ENCODE measurements around the gene FAF1. TPM values are rescaled to one million over a fixed set of nuclear protein-coding genes. Genes with fewer than 3 reads are reported as not detected.
A peak's percentile ranks its signal among the peaks of the same experiment; 100 is the strongest.

FAF1 gene
- total RNA-seq, 1 experiment from 2014 or later, result 148 TPM

DNA sequence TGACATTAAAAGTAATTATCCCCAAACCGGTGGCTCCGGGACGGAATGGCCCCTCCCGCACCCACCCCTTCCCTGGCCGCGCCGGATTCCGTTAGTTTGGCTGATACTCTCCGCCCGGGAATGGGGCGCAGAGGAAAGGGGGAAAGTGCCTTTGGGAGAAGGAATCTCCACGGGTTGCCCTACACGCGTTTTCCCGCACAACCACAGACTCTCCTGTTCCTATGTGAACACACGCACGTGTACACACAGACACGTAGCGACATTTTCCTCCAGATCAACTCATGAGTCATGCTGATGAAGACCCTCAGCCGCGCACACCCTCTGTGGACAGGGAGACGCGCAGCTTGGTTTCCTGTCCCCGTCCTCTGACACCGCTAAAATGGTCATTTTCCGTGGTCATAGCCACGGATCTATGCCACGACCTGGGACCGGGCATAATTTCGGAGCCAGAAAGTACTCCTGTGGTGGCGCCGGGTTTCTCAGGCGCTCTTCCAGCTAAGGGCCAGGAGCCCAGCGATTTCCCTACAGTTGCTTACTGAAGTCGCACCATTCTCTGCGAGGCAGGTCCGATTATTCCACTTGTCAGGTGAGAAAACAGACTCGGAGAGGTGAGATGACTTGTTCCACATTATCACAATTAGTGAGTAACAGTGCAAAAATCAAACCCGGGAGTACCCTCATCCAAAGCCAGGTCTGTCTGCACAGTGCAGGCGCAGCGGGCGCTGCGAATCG is 532.8 kb downstream of the FAF1 start:
- no peak for DNase-seq (ENCODE audit: low read depth)

DNA sequence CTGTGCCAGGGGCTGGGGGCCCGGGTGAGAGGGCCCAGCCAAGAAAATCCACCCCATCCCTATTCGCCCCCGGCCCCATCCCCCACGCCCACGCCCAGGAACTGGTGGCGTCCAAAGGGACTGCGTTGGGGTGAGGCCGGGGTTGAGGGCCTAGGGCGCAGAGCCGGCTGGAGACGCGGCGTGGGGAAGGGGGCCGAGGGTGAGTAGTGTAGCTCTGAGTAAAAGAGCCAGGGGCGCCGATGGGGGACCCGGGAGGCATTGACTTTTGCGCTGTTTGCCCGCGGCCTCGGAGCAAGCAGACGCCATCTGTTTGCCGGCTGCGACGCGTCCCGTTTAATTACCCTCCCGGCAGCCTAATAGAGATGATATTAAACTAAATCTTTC is 533.4 kb downstream of the FAF1 start:
- DNase-seq (ENCODE audit: low read depth), result no peak

DNA sequence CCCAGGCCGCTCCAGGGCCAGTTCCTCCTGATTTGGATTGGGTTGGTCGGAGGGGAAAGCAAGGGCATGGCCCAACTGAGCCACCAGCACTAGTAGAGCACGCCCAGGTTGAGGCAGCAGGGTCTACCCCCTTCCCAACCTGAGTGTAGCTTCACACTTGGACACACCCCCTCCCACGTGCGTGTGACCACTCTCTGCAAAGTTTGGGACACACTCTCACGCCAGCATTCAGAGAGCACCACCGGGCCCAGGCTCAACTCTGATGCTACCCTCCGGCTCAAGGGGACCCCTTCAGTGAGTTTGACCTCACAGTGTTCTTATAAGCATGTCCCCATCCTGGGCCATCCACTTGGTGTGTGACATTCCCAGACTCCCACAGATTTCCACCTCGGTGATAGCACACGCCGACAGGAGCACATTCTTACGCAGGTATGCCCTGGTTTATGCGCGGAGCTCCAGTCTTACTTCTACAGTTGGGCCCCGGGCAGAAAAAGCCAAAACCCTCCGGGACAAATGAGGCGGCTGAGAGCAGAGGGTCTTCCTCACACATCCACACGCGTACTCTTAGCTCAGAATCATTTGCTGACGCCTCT is 533.9 kb downstream of the FAF1 start:
- DNase-seq (ENCODE audit: low read depth), result no peak

DNA sequence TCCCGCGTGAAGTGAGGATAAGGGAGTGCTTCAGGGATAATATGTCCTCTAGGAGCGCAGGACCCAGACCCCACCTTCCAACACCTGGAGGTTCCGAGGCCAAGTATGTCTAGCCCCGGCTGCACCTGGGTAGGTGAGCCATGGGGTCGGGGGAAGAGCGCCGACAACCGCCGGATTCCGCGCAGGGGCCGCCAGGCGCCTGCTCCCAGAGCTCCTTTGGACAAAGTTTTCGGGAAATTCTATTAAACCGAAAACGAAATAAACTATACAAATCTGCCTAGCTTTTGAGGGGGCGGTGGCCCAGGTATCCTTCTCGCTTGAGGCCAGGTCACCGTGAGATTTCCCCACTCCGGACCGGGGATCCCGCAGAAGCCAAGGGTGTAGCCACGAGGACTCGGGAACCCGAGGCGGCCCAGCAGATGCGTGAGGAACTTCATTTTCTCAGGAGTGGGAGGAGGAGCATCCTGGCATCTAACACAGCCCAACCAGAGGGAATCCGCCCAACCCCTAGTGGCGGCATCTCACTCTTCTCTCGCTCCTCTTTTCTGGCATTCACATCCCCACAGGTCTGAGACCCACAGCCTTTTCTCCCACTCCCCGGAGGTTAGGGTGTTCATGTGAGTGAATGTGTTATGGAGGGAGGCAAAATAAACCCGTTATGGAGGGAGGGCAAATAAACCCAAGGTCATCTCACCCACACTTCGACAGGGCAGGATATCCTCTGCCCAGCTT is 534.5 kb downstream of the FAF1 start:
- peak; percentile 57 for DNase-seq (ENCODE audit: low read depth)

DNA sequence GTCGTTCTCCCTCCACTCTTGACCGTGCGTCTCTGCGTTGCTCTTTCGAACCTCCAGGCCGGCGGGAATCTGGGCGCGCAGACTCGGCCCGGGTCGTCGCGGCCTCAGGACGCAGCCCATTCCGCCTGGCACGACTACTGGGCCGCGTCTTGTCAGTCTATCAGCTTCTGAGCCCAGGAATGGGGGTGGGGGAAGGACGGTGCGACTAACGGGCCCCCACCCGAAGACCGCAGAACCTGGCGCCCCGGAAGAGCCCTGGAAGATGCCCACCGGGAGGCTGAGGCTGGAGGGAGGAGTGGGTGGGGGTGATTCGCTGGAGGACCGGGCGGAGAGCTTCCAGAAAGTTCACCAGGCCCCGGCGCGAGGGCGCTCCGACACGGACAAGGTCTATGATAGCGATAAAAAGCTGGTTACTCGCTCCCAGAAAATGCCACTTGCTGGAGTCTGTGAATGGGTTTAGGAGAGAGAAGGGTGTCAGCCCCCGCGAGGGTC is 535.1 kb downstream of the FAF1 start:
- DNase-seq (ENCODE audit: low read depth), result peak; percentile 51

DNA sequence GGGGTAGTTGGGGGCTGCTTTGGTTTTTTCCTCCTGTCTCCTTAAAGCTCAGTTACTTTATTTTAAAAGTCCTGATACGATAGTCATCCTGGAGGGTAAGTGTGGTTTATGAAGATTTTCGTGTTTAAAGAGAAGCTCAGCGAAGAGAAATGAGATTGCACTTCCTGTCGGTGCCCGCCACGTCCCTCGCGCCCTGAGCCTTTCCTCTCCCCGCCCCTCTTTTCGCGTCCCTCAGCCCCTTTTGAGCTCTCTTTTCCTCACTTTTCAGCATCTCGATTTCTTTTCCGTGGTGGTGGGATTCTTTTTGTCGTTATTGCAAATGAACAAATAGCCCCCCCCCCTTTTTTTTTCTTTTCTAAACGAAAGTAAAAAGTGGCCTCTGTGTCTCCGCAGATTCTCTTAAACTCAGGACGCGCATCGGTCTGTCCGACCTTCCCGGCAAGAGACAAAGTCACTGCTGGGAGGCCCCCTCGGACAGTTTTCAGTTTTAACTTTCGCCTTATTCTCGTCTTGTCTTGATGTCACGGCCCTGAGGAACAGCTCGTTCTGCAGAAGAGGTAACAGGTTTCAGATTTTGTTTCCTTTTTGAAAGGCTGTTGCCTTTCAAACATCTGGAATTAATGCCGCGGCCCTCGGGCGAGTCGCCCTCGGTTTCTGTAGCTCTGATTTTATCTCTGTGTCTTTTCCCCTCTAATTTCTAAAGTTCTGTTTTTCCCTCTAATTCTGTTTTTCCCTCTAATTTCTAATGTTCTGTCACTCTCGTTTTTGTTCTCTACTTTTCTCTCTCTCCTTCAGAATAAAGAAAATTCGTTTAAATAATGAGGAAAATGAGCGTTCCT is 535.8 kb downstream of the FAF1 start:
- DNase-seq (ENCODE audit: low read depth), result peak; percentile 71

DNA sequence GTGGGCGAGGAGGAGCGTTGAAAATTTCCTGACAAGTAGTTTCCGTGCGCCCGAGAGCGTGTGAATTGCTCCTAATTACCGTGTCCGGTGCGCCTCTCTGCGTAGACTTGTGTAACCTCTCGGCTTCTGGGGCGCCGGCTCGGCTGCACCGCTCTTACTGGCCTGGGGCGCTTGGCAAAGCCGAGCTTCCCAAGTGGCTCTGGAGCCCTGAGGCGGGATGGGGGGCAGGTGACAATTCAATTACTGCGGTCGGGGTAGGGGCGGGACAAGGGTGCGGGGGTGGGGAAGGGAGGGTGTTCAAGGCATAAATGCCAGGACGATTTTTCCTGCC is 536.4 kb downstream of the FAF1 start:
- no peak for DNase-seq (ENCODE audit: low read depth)

DNA sequence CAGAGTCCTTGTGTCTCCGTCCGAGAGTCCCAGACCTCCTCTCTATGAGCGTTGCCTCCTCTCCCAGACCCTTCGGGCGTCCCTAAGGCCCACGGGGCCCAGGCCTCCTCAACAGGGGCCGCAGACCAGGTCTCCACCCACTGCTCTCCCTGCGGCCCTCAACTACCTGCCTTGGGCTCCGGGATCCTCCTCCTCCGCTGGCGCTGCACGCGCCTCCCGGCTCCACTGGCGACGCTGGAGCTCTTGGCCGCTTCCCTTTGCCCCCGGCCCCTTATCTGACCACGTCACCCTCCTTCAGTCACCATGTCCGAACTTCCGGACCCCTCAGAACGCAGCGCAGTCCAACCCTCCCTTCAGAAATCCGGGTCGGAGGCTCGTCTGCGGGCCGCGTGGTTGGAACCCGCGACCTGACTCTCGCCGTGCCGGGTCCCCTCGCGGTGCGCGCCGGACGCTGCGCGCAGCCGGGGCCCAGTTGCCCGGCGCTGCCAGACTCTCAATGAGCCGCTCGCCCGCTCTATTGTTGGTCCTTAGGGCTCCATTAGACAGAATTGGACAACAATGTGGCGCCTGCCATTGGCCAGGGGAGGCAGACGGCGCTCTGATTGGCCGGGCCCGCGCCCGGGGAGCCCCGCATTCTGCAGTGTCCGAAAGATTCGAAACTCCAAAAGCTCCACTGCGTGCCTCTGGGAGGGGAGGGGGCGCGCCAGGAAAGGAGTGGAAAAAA is 537.0 kb downstream of the FAF1 start, which contains the start of gene DMRTA2:
DMRTA2 (minus strand) TSS at position 498 of the 724 bp plus-strand sequence. CDS start 1,907 bp downstream, outside the sequence.
- DNase-seq (ENCODE audit: low read depth), result peak; percentile 94

DNA sequence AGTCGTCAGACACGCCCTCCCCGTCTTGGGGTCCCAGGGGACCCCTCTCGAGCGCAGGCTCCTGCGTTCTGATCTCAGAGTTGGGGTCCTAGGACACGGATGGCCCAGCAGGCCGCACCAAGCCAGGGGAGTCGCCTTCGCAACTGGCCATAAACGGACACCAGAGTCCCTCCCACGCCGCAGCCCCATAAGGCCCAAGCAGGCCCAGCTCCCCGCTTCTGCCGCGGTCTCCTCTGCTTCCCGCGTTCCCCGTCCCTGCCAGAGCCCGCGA is 537.5 kb downstream of the FAF1 start:
- DNase-seq (ENCODE audit: low read depth), result no peak

DNA sequence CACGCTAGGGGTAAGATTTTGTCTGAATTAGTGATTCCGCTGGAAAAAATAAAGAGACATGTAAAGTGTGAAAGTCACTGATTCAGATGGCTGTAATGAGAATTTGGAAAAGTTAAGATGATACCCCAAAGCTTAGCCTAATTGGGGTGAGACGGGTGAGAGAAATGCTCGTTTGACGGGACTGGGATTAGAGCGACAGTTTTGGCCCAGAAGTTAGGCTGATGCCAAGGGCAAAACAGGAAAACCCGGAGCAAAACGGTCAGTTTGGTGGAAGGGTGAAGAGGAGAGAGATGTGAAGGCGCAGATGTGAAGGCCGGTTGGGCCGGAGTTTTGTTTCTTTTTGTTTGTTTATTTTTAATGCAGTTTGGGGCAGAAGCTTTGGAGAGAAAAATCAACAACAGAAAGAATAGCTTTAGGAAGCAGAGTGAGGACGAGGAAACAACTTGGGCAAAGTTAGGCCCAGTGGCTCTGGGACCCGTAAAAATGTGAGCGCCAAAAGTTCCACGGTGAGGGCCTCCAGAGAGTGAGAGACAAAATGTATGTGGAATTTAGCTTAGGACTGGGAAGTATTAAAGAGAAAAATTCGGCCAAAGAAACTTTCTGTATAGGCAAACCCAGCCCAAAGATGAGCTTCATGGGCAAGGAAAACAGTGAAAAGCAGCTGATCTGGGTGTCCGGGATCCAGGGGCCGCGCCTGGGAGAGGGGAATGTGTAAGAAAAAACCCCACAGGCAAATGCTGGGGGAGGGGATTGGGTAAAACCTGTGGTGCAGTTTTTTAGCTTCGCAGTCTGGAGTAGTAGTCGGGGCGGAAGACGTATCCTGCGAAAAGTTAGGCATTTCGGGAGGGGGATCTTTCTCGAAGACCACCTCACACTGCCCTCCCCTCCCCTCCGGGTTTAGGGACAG is 538.0 kb downstream of the FAF1 start:
- DNase-seq (ENCODE audit: low read depth), result no peak

DNA sequence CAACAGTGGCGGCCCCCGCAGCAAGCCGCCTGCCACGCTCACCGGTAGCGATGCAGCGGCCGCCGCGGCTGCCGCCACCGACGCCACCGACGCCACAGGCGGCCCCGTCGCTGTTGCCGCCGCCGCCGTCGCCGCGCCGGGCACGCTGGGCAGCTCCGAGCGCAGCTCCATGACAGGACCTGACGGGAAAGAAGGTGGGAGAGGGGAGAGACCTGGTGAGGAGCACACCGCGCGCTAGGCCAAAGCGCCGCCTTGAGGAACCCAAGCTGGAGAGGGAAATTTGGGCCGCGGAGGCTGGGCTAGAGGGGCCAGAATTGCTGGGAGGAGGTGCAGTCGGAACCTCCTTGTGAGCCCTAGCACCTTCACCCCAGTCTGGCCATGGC is 538.7 kb downstream of the FAF1 start:
- DNase-seq (ENCODE audit: low read depth), result no peak

DNA sequence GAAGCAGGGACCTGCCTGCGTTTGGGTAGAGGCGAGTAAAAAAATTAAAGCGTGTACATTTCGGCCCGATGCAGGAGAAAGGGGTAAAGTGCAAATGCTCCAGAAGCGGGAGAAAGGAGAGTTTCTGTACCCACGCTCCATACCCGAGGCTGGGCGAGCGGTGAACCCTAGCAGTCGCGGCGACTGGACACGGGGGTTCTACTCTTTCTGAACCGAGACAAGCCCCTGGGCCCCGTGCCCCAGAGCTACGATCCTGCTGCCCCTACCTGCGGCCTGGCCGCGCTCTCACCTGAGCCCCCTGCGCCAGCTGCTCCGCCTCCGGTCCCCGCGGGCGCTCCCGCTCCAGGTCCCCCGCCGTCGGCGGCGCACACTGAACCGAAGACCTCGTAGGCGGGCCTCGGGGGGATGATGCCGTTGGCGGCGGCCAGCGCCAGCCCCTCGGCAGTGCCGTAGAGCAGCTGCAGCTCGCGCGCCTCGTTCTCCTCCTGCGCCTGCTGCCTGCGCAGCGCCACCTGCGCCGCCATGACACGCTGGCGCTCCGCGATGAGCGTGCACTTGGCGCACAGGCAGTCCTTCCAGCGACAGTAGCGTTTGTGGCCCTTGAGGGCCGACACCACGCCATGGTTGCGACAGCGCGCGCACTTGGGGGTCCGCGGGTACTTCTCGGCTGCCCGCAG is 539.2 kb downstream of the FAF1 start:
- no peak for DNase-seq (ENCODE audit: low read depth)

DNA sequence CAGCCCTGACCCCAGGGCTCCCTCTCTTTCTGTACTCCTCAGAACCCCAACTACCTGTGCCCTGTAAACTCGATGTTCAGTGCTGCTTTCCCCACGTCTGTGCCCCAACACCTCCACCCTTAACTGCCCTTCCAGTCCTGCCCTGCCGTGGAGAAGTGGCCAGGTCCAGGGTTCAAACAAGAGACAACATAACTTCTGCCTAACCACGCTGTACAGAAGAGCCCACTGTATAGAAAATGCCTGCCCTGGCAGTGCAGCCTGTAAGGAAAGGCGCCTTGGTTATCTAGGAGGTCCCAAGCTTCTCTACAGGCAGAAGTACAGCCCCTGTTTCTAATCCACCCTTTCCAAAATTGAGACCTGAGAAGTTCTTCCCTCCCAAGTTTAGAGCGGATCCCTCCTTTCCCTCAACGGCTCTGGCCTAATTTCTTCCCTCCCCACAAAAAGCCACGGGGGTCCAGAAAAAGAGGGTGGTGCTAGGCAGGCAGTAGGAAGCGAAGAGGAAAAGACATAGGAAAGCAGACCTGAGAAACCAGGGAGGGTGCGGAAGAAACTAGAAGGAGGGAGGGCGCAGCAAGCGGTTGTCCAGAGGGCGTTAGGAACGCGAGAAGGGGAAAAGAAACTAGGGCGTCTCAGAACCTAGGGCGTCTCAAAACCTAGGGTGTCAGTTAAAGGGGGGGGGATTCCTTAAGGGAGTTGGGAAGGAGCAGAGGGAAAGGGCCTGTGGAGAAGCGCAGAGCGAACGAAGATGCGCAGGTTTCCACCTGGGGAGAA is 540.0 kb downstream of the FAF1 start:
- DNase-seq (ENCODE audit: low read depth), result no peak

DNA sequence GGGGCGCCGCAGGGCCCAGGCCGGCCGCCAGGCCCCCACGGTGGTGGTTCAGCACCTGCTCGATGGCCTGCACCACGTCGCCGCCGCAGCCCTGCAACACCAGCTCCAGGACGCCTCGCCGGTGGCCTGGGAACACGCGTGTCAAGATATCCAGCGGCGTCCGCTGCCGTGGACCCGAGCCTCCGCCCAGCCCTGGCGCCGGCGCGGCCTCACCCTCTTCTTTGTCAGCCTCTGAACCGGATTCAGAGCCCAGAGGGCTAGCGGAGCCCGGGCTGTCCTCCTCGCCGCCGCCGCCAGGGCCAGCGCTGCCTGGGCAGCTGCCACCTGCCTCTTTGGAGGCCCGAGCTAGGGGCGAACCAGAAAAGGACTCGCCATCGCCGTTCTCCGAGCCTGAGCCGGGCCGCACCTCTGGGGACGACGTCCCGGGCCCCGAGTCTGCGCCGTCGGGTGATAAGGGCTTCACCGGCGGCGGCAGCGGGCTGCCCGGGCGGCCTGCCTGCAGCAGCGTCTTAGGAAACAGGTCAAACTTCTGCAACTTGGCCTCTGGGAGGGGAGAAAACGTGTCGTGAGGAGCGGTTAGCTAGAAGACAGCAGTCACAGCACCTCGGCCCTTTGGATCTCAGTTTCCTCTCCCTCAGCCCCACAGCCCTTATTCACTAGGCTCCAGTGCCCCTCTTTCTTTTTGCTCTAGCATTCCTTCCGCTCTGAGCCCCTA is 540.7 kb downstream of the FAF1 start:
- no peak for DNase-seq (ENCODE audit: low read depth)

DNA sequence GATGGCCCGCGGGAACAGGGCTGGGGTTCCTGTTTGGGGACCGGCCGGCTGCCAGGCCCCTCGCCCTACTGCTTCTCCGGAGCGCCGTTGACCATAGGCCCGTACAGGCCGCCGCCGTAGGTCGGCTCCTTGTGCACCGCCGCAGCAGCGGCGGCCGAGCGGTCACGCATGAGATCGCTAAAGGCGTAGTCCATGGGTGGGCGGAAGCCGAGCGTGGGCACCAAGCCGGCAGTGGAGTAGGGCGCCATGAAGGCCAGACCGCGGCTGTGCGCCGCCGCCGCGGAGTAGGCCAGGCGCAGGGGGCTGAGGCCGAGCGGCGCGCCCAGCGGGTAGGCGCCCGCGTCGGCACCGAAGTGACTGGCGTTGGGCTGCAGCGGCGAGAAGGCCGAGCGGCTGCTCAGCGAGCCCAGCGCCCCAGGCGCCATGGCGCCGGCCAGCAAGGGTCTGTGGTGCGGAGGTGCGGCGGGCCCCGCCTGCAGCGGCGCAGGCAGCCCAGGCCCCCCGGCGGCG is 541.4 kb downstream of the FAF1 start:
- no peak for DNase-seq (ENCODE audit: low read depth)

DNA sequence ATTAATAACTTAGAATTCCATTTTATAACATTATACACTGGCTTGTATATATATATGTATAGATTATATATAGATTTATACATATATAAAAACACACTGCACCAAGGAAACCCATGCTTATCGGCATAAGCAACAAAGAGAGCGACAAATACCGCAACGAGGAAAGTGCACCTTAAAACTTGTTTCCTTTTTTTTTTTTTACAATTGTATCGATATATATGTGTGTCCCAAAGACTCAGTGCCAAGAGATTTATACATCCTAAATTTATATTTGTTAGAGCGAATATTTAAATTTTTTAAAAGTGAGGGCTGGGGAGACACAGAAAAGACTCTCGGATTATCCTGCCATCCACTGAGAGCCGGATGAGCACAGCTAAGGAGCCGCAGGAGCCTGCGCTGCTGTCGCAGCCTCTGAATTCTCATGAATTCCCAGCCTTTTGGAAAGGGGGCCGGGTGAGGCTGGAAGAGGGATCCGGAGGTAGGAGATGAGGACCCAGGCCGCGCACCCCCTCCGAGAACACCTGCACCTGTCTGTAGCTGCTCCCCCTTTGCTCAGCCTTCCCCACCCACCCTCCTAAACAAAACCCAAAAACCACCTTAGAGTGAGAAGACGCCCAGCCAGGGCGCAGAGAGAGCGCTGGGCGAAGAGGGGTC is 542.0 kb downstream of the FAF1 start:
- no peak for DNase-seq (ENCODE audit: low read depth)

DNA sequence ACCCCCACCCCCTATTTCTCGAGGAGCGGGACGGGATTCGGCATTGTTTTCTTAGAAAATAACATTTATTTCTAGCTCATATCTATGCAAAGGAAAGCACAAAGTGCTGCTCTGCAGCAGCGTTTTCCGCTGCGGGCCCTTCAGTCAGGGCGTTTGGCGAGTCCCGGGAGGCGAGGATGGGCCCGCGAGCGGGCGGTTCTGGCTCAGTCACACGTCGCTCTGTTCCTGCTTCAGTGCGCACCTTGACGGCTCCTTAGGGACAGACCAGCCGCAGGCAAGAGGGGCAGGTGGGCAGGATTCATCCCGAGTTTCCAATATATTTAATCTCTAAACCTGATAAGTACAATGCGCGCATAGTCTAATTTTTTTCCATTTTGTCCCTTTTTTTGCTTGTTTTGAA is 542.6 kb downstream of the FAF1 start:
- DNase-seq (ENCODE audit: low read depth), result no peak
